Measurements from ENCODE around the gene HHEX. TPM values are rescaled to one million over a fixed set of nuclear protein-coding genes. Genes with fewer than 3 reads are reported as not detected.
"Not testable (repeated sequence)": the region's sequence is repeated elsewhere in the genome, so short reads cannot be mapped to it uniquely, and the experiment has no call there.

The HHEX gene
- total and polyA plus RNA-seq, 11 donors = 1.5 to 14.0 (median 3.9) TPM

GRCh38 chr10:92735938-92736337 lies 46.2 kb downstream of the HHEX start:
- no peaks in the 10 kb centered on the region for H3K27me3 ChIP-seq
- intact Hi-C loops (cut with DNase I) = no loop called here
- ATAC-seq (no peak), DNase-seq (no peak)
- H3K27ac ChIP-seq = no peak overlapping the region
- 89 to 96% (median 94%) methylated on average over 3 of the region's 3 CpGs for WGBS, 4 donors
- no peak overlapping the region for H3K4me3 ChIP-seq
- no peak for TF ChIP-seq CTCF (IDR thresholded peaks at IDR 0.05)
- no peak for TF ChIP-seq POLR2A (IDR thresholded peaks at IDR 0.05)
- H3K4me1 ChIP-seq = no peaks in the 10 kb centered on the region
- no peaks in the 10 kb centered on the region for H3K36me3 ChIP-seq
- no peaks in the 10 kb centered on the region for H3K9me3 ChIP-seq

GRCh38 chr10:92737484-92737883 lies 47.7 kb downstream of the HHEX start:
- intact Hi-C loops (cut with DNase I) = no loop called here
- 86 to 95% (median 93%) methylated on average over 7 of the region's 7 CpGs for WGBS, 4 donors
- Histone ChIP-seq H3K36me3 (no peaks in the 10 kb centered on the region), H3K4me3 (no peak overlapping the region), H3K27ac (no peak overlapping the region), H3K9me3 (no peaks in the 10 kb centered on the region), H3K27me3 (no peaks in the 10 kb centered on the region), H3K4me1 (peaks cover 0 to 4% (median 0%) of the 10 kb centered on the region in 12 donors)
- no peak for DNase-seq
- TF ChIP-seq POLR2A (IDR thresholded peaks at IDR 0.05) (no peak), CTCF (IDR thresholded peaks at IDR 0.05) (no peak)
- ATAC-seq = no peak

GRCh38 chr10:92740762-92741161 lies 51.0 kb downstream of the HHEX start:
- Histone ChIP-seq H3K36me3 (no peaks in the 10 kb centered on the region), H3K4me3 (no peak overlapping the region), H3K9me3 (no peaks in the 10 kb centered on the region), H3K4me1 (peaks cover 0 to 4% (median 0%) of the 10 kb centered on the region in 12 donors), H3K27me3 (no peaks in the 10 kb centered on the region), H3K27ac (no peak overlapping the region)
- 81 to 93% (median 82%) methylated on average over 3 of the region's 3 CpGs for WGBS, 4 donors
- ATAC-seq (no peak), DNase-seq (no peak)
- intact Hi-C loops (cut with DNase I) = no loop called here
- no peak for TF ChIP-seq CTCF (IDR thresholded peaks at IDR 0.05)
- TF ChIP-seq POLR2A (IDR thresholded peaks at IDR 0.05) = no peak

- 92 to 97% (median 94%) methylated on average over 4 of the region's 4 CpGs for WGBS, 4 donors
- H3K27ac ChIP-seq; H3K9me3 ChIP-seq; H3K4me1 ChIP-seq; DNase-seq; H3K4me3 ChIP-seq; intact Hi-C loops (cut with DNase I); ATAC-seq; H3K36me3 ChIP-seq; H3K27me3 ChIP-seq: not testable (repeated sequence)
These were observed 52.0 kb downstream of the HHEX start for GRCh38 chr10:92741741-92742140.

Measured in heart left ventricle (tissue), 16 donors.